Activated T-cell treated with anti-CD3 and anti-CD28 coated beads for 1 hour (primary cell): ENCODE results near the gene ADAMTS16.

Source experiments
- DNase-seq: peaks from one replicate; pipeline ENCODE4 v3.0.0-alpha.2; 2020; ENCODE audit warnings: low read depth

The ADAMTS16 gene

GRCh38 chr5:5344606-5345005 lies 204.5 kb downstream of the ADAMTS16 start:
- DNase-seq: no peak

GRCh38 chr5:5347442-5347841 lies 207.3 kb downstream of the ADAMTS16 start:
- no peak for DNase-seq

GRCh38 chr5:5348135-5348534 lies 208.0 kb downstream of the ADAMTS16 start:
- no peak for DNase-seq

GRCh38 chr5:5348576-5348975 lies 208.4 kb downstream of the ADAMTS16 start:
- no peak for DNase-seq

GRCh38 chr5:5350101-5350500 lies 210.0 kb downstream of the ADAMTS16 start:
- no peak for DNase-seq

GRCh38 chr5:5351288-5351979 lies 211.3 kb downstream of the ADAMTS16 start:
- no peak for DNase-seq

GRCh38 chr5:5352675-5353074 lies 212.5 kb downstream of the ADAMTS16 start:
- no peak for DNase-seq

- DNase-seq: no peak
These were observed 213.6 kb downstream of the ADAMTS16 start for GRCh38 chr5:5353681-5354080.

GRCh38 chr5:5356765-5357164 lies 216.6 kb downstream of the ADAMTS16 start:
- no peak for DNase-seq

- DNase-seq: no peak
These were observed 219.5 kb downstream of the ADAMTS16 start for GRCh38 chr5:5359618-5360017.

GRCh38 chr5:5360363-5360940 lies 220.3 kb downstream of the ADAMTS16 start:
- no peak for DNase-seq

- no peak for DNase-seq
These were observed 220.9 kb downstream of the ADAMTS16 start for GRCh38 chr5:5360941-5361520.

GRCh38 chr5:5363045-5363444 lies 222.9 kb downstream of the ADAMTS16 start:
- no peak for DNase-seq

- DNase-seq: no peak
These were observed 224.8 kb downstream of the ADAMTS16 start for GRCh38 chr5:5364932-5365331.

GRCh38 chr5:5367739-5368138 lies 227.6 kb downstream of the ADAMTS16 start:
- DNase-seq: no peak

GRCh38 chr5:5369051-5369605 lies 229.0 kb downstream of the ADAMTS16 start:
- no peak for DNase-seq
